ENCODE data around the gene PCSK1. TPM values are rescaled to one million over a fixed set of nuclear protein-coding genes. Genes with fewer than 3 reads are reported as not detected.

The PCSK1 gene
- 1 to 10 TPM in 1 of 2 donors, under 1 TPM in 1; 1.00 to 1.4 TPM for total RNA-seq

GRCh38 chr5:96433066-96433447 is at the start of gene PCSK1:
PCSK1 (minus strand) TSS chr5:96433248; CDS start chr5:96433042, 206 bp downstream.

Other genes with a start within 250 kb of the PCSK1 start
- gene CAST, start 229.1 kb upstream of the PCSK1 start, total RNA-seq, result 100 to 1,000 TPM in 1 of 2 donors, 10 to 100 TPM in 1; 90.6 to 109 TPM

All from melanocyte of skin (primary cell).